IPS DF 6.9 (cell line): ENCODE measurements around the gene JAG2.

Experiments
- DNase-seq: peaks from one replicate; pipeline ENCODE4 v3.0.0-alpha.2; 2013; ENCODE audit warnings: low read depth, low spot score
- H3K27ac ChIP-seq: one replicate; pipeline ENCODE4 v1.5.1; 2013; ENCODE audit warnings: low read length, control low read depth
- H3K27me3 ChIP-seq: 2 replicates; pipeline ENCODE4 v1.6.1; 2013; ENCODE audit warnings: mild to moderate bottlenecking, low read length; ENCODE audit not compliant: control insufficient read depth, insufficient read depth
- H3K36me3 ChIP-seq: 2 replicates; pipeline ENCODE4 v1.6.1; 2013; ENCODE audit warnings: low read length; ENCODE audit not compliant: control insufficient read depth, insufficient read depth
- H3K4me1 ChIP-seq: 2 replicates; pipeline ENCODE4 v1.6.1; 2013; ENCODE audit warnings: low read length; ENCODE audit not compliant: control insufficient read depth, insufficient read depth
- H3K4me3 ChIP-seq: 2 replicates; pipeline ENCODE4 v1.5.1; 2013; ENCODE audit warnings: mild to moderate bottlenecking, low read length
- H3K9me3 ChIP-seq: 2 replicates; pipeline ENCODE4 v1.6.1; 2013; ENCODE audit warnings: low read length, inconsistent platforms; ENCODE audit not compliant: control insufficient read depth, insufficient read depth
- WGBS: extraction: QIAGEN DNeasy Blood & Tissue Kit; methylation state at CpG from one replicate; pipeline ENCODE4 v1.1.7; 2013; ENCODE audit warnings: mixed read lengths, missing lambda C conversion rate; ENCODE audit not compliant: insufficient read length, insufficient coverage; 5-methylcytosine and 5-hydroxymethylcytosine counted together

Gene JAG2

DNA sequence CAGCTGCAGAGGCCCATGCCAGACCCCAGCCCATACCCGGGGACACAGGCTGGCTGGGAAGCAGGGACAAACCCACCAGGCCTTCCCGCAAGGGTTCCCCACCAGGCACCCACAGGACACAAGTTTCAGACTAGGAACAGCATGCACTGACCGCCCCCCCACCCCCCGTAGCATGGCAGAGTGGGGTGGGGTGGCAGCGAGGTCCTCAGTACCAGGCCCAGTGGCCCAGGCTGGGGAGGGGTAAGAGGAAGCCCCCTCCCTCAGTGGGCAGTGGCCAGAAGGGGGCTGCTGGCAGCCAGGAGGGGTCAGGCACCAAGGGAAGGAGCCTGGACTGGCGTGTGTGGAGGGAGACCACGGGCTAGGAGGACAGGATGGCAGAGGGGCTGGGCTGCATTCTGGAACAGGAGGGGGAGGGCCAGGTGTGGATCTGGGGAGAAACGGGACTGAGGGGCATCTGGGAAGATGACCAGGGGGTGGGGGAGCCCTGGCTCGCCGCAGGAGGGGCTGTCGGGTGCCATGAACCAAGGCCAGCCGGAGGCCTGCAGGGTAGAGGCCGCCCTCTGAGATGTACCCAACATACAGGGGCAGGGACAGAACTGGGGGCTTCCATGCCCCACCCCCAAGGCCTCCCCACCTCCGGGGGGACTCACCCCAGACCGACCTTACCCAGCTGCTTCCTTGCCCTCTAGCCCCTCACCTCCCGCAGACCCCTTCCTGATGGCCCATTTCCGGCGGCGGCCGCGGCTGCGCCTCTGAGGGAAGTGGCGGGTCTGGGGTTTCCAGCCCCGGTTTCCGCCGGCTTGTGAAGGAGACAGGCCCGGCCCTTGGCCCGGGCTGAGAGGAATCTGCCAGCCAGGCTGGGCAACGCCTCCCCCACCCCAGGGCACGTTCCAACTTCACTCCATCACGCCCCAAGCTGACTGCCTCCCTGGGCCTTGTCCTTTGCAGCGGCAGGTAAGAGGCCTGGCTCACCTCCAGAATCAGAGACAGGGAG, 5.6 kb upstream of the JAG2 start:
- Histone ChIP-seq H3K27ac (no peak overlapping the region), H3K27me3 (no peaks in the 10 kb centered on the region), H3K4me1 (no peaks in the 10 kb centered on the region)

DNA sequence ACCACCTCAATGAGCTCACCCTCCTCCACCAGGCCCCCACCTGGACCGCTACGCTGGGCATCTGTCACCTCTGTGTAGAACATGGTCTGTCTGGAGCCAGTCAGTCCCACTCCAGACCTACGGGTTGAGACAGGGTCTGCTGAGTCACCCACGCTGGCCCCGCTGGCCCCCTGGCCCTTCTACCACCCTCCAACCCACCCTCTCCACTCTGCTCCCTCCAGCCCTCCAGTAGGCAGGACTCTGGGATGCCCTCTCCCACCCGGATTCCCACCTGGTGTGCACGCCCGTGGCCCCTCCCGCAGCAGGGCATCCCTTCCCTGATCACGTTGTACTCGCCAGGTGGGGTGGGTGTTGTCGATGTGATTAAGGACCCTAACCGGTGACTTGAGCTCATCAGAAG, 4.6 kb upstream of the JAG2 start:
- DNase-seq: no peak

More for the DNA sequence above, 5.6 kb upstream of the JAG2 start:
- no peaks in the 10 kb centered on the region for H3K9me3 ChIP-seq
- H3K4me3 ChIP-seq: no peak overlapping the region
- WGBS: no CpG with 5 or more reads among the region's 32 CpGs
- no peak for DNase-seq
- no peaks in the 10 kb centered on the region; the same call in 1 of the 2 replicates for H3K36me3 ChIP-seq

DNA sequence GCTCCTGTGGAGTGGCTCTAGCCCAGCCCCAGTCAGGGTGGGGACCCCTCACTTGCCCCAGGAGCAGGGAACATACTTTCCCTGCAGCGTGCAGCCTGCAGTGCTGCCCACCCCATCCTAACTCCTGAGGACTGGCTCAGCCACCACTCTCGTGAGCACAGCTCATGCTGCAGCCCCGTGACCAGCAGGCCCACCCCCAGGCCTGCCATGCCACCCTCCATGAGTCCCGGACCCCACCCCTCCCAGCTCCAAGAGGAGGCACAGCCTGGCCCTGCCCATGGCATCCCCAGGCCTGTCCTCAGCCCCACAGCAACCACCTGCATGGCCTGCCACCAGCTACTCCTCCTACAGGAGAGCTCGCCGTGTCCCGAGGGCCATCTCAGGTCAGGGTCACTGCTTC, 3.9 kb upstream of the JAG2 start:
- Histone ChIP-seq H3K9me3 (no peaks in the 10 kb centered on the region), H3K27me3 (peaks cover 2% of the 10 kb centered on the region; the same call in 1 of the 2 replicates), H3K4me3 (no peak overlapping the region), H3K36me3 (no peaks in the 10 kb centered on the region), H3K27ac (no peak overlapping the region), H3K4me1 (peaks cover 2% of the 10 kb centered on the region)
- no peak for DNase-seq
- no CpG with 5 or more reads among the region's 7 CpGs for WGBS

More for the DNA sequence above, 4.6 kb upstream of the JAG2 start:
- Histone ChIP-seq H3K36me3 (no peaks in the 10 kb centered on the region; the same call in 1 of the 2 replicates), H3K4me3 (no peak overlapping the region), H3K4me1 (no peaks in the 10 kb centered on the region), H3K27me3 (no peaks in the 10 kb centered on the region), H3K27ac (no peak overlapping the region), H3K9me3 (no peaks in the 10 kb centered on the region)
- no CpG with 5 or more reads among the region's 13 CpGs for WGBS

DNA sequence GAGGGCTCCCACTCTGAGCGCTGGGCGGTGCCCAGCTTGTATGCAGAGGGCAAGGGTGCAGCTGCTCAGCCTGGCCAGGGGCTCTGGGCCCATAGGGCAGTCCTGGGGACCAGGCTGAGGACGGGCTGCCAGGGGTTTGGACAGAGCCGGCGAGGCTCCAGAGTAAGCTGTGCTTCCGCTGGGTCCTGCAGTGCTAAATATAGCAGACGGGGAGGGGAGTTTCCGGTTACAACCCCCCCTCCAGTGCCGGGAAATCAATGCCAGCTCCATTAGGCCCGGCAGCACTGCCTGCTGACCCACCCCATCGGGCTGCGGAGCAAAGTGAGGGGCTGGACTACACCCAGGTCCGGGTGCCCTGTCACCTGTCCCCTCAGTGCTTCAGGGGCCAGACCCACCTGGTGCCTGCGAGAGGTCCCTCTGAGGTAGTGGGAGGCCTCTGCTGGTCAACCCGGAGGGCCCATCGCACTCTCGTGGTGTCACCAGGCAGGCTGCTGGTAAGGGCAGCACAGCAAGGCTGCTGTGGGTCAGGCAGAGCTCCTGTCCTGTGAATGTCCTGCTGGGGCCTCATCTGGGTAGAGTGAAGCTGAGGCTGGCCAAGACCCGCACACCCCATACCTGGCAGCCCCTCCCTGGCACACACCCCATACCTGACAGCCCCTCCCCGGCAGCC, 2.6 kb upstream of the JAG2 start:
- Histone ChIP-seq H3K27ac (no peak overlapping the region), H3K27me3 (peaks cover 2% of the 10 kb centered on the region; the same call in 1 of the 2 replicates), H3K4me3 (no peak overlapping the region), H3K9me3 (no peaks in the 10 kb centered on the region), H3K36me3 (no peaks in the 10 kb centered on the region), H3K4me1 (peaks cover 2% of the 10 kb centered on the region)
- no CpG with 5 or more reads among the region's 19 CpGs for WGBS
- no peak for DNase-seq

DNA sequence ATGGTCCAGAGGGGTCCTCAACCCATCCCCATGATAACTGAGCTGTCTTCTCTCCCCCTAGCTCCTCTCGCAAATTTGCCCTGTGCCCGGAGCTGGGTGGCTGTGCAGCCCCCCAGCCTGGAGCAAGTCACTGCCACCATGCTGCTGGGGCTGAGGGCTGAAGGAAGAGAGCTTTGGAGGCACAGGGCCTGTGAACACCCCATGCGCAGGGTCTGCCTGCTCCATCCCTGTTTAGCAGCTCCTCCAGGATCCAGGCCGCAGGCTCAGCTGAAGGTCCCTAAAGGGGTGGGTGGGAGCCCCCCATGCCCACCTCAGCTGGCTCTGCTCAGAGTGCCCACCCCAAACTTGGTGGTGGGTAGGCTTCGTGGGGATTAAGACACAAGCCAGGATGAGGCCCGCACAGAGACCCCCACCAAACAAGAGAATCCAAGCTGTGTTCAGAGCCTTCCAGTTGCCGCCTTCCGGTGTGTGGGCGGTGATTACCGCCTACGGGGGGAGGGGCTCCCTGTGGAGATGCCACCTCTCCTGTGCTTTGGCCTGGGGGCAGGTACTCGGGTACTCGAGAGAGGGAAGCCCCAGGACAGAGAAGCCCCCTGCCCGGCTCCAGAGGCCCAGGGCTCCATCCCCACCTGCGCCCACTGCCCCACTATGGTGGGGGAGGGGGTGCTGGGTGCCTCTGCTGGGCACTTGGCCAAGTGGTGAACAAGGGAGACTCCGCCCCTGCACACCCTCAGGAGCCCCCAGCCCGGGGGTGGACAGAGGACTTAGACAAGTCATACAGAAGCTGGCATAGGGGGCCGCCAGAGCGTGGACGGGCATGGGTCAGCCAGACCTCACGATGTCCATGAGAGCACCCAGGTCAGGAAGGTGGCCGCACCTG, 1.4 kb upstream of the JAG2 start:
- Histone ChIP-seq H3K27ac (no peak overlapping the region), H3K27me3 (peaks cover 2% of the 10 kb centered on the region; the same call in 1 of the 2 replicates), H3K4me3 (no peak overlapping the region), H3K36me3 (no peaks in the 10 kb centered on the region), H3K4me1 (peaks cover 2% of the 10 kb centered on the region), H3K9me3 (no peaks in the 10 kb centered on the region)
- WGBS: no CpG with 5 or more reads among the region's 22 CpGs
- no peak for DNase-seq

DNA sequence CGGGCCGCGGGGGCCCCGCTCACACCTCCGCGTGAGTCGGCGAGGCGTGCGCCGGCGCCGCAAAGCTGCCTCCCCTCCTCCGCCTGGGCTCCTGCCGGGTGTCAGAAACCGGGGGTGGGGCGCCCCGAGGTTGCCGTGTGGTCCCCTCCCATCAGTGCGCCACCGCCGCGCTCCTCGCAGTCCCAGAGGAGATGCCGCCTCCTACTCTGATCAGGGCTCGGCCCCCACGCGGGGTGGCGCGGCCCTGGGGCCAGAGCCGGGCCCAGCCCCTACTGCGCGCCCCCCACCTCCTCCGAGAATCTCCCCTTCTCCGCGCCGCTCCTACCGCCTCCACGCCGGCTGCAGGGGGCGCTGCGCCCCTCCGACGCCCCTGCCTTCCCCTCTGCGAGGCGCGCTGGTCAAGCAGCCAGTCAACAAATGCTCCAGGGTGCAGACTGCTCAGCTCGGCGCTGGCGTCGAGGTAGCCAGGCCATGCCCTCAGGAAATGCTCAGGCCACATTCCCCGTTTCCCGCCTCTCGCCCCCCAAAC, 467 bp upstream of the JAG2 start:
- peaks cover 2% of the 10 kb centered on the region for H3K4me1 ChIP-seq
- H3K9me3 ChIP-seq: no peaks in the 10 kb centered on the region
- H3K4me3 ChIP-seq: peak overlapping the region; percentile 29; the same call in 1 of the 2 replicates
- H3K27me3 ChIP-seq: peaks cover 2% of the 10 kb centered on the region; the same call in 1 of the 2 replicates
- WGBS: no CpG with 5 or more reads among the region's 54 CpGs
- no peaks in the 10 kb centered on the region for H3K36me3 ChIP-seq
- H3K27ac ChIP-seq: no peak overlapping the region
- DNase-seq: peak; percentile 37

DNA sequence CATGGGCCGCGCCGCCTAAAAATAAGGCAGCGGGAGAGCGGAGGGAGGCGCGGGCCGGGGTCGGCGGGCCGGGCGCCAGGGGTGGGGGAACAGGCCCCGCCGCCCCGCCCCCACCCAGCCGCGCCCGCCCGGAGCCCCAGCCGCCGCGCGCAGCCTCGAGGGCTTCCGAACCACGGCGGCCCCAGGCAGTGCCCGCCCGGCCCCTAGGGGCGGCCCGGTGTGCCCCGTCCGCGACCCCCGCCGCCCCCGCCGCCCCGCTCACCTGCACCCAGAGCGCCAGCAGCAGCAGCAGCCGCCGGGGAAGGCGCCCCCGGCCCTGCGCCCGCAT, 519 bp downstream of the JAG2 start:
- DNase-seq: no peak
- H3K4me3 ChIP-seq: peak overlapping the region; percentile 52; the same call in 1 of the 2 replicates
- H3K27me3 ChIP-seq: peaks cover 2% of the 10 kb centered on the region; the same call in 1 of the 2 replicates
- WGBS: no CpG with 5 or more reads among the region's 46 CpGs
- no peaks in the 10 kb centered on the region for H3K9me3 ChIP-seq
- H3K36me3 ChIP-seq: no peaks in the 10 kb centered on the region
- H3K4me1 ChIP-seq: peaks cover 4% of the 10 kb centered on the region
- no peak overlapping the region for H3K27ac ChIP-seq

DNA sequence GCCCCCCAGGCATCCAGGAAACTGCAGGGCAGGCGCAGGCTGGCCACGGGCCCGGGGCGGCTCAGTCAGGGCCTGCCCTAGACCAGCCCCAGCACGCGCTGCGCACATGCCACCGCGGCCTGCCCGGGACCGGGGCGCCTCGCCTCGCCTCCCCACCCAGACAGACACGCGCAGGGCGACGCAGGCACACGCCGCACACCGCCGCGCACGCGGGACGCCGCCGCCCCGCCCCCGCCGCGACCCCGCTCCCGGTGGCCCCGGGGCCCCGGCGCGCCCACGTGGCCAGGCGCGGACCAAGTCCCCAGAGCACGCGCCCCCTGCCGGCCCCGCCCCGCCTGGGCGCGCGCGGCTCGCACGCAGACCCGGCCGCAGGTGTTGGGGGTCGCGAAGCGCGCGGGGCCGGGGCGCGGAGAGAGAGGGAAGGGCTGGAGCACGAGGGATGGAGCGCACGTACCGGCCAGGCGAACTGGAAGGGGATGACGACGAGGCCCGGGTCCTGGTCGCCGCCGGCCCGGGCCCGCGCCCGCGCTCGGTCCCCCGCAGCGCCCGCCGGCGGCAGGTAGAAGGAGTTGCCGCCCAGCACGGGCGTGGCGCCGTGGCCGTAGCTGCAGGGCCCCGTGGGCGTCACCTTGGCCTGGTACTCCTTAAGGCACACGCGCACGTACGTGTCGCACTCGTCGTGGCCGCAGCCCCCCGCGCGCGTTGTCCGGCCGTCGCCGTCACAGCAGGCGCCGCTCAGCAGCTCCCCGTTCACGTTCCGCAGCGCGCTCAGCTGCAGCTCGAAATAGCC, 1.1 kb downstream of the JAG2 start:
- H3K27ac ChIP-seq: no peak overlapping the region
- DNase-seq: no peak
- H3K36me3 ChIP-seq: no peaks in the 10 kb centered on the region
- WGBS: no CpG with 5 or more reads among the region's 116 CpGs
- peaks cover 2% of the 10 kb centered on the region; the same call in 1 of the 2 replicates for H3K27me3 ChIP-seq
- H3K4me1 ChIP-seq: peaks cover 4% of the 10 kb centered on the region
- peak overlapping the region; percentile 52; the same call in 1 of the 2 replicates for H3K4me3 ChIP-seq
- no peaks in the 10 kb centered on the region for H3K9me3 ChIP-seq

DNA sequence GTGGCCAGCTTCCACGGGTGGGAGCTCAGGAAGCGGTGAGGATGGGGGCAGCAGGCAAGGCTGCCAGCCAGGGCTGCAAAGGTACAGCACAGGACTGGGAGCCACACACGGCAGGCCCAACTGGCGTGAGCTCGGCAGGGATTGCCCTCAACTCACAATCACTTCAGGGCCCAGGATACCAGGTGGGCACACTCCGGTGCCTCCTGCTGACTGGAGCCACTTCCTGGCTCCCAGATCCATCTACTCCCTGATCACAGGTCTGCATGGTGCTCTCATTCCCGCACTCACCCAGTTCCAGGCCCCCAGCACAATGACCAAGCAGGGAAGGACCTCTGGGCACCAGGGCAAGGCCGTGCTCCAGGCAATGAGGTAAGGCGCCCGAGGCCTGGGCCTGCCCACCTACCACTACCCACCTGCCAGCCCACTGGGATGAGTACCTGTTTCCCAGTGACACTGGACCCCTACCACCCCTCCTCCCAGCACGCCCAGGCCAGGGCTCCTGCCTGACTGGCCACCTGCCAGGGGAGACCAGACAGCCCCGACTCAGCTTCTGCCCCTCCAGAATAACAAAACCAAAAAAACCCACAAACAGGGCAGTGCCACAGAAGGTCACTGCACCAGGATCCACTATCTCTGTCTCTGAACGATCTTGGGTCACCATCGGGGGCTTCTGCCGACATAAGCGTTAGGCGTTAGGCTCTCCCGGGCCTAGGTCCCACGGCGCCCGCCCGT, 1.8 kb downstream of the JAG2 start:
- H3K36me3 ChIP-seq: no peaks in the 10 kb centered on the region
- no peaks in the 10 kb centered on the region for H3K9me3 ChIP-seq
- WGBS: no CpG with 5 or more reads among the region's 22 CpGs
- DNase-seq: no peak
- no peak overlapping the region for H3K27ac ChIP-seq
- H3K27me3 ChIP-seq: peaks cover 2% of the 10 kb centered on the region; the same call in 1 of the 2 replicates
- H3K4me3 ChIP-seq: no peak overlapping the region
- peaks cover 4% of the 10 kb centered on the region for H3K4me1 ChIP-seq
